ENCODE results near the gene UPK3A. TPM values are rescaled to one million over a fixed set of nuclear protein-coding genes. Genes with fewer than 3 reads are reported as not detected.
A peak's percentile ranks its signal among the peaks of the same experiment; 100 is the strongest.

The UPK3A gene
- polyA plus RNA-seq, 3 donors: 6.0 to 19.0 (median 14.0) TPM

DNA sequence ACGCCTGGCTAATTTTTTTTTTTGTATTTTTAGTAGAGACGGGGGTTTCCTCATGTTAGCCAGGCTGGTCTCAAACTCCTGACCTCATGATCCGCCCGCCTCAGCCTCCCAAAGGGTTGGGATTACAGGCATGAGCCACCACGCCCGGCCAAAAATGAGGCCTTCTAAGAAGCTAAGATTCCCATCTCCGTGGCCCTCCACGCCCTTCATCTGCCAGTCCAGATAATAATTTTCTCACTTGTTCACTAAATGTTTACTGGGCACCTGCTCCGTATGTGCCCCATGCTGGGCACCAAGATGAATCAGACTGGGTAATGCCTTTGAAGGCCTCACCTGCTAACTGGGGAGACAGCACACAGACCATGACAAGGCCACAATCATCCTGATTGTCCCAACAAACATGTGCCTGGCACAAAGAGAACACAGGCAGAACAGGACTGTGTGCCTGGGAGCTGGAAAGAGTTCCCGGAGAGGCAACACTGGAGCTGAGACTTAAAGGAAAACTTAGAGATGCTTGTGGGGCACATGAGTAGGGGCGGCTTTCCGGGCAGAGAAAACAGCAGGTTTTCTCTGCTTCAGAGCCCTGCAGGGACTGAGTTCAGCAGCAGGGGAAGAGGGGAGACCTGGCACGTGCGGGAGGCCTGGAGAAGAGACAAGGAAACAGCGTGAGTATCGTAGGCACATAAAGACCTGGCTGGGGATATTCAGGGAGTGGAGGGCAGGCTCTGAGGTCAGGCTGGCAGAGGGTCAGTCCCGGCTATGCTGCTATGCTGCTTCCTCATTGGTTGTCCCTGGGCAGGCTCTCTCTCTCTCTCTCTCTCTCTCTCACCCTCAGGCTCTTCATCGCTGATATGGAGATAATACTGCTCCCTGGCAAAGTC is 46.4 kb upstream of the UPK3A start:
- DNase-seq: no peak
- Histone ChIP-seq H3K4me1 (ENCODE audit: control insufficient read depth in 1 of 2, insufficient read depth in 2 of 2, low read length in 2 of 2) (peaks cover 76 to 86% of the 10 kb centered on the region in 2 donors), H3K9ac (ENCODE audit: insufficient read depth, low read length, poor library complexity, severe bottlenecking) (no peak overlapping the region), H3K9me3 (replicated peaks in 1 of 2; ENCODE audit: control insufficient read depth in 1 of 2, insufficient read depth in 1 of 2, low read length in 2 of 2) (no peaks in the 10 kb centered on the region), H3K36me3 (replicated peaks in 1 of 2; ENCODE audit: control insufficient read depth in 1 of 2, insufficient read depth in 2 of 2, low read length in 2 of 2) (peaks cover 23 to 33% of the 10 kb centered on the region in 2 donors), H2AFZ (ENCODE audit: insufficient read depth, low read depth, low read length, poor library complexity, severe bottlenecking) (no peak overlapping the region), H3K4me2 (replicated peaks; ENCODE audit: extremely low read depth, low read length, poor library complexity, severe bottlenecking) (peak overlapping the region; percentile 95), H4K20me1 (ENCODE audit: insufficient read depth, low read length) (peaks cover 68% of the 10 kb centered on the region), H3K79me2 (ENCODE audit: insufficient read depth, low read length) (peaks cover 82% of the 10 kb centered on the region), H3K4me3 (replicated peaks in 1 of 3; ENCODE audit: low read depth in 2 of 3, low read length in 3 of 3) (peak overlapping the region in 2 of 3 experiments; percentile 77 to 90), H3K27me3 (ENCODE audit: control insufficient read depth in 2 of 2, insufficient read depth in 2 of 2, low read length in 2 of 2) (no peaks in the 10 kb centered on the region), H3K27ac (ENCODE audit: low read depth in 1 of 2, low read length in 2 of 2) (peak overlapping the region in 1 of 2 donors; percentile 71)
- H3K4me3 Mint-ChIP-seq: peak overlapping the region; percentile 20 to 98
- peaks cover 32 to 56% of the 10 kb centered on the region in 2 donors for H3K36me3 Mint-ChIP-seq
- H3K27ac Mint-ChIP-seq: peak overlapping the region; percentile 28 to 95 (median 72)
- intact Hi-C loops (cut with micrococcal nuclease): no loop called here
- TF ChIP-seq, protein P1, sequence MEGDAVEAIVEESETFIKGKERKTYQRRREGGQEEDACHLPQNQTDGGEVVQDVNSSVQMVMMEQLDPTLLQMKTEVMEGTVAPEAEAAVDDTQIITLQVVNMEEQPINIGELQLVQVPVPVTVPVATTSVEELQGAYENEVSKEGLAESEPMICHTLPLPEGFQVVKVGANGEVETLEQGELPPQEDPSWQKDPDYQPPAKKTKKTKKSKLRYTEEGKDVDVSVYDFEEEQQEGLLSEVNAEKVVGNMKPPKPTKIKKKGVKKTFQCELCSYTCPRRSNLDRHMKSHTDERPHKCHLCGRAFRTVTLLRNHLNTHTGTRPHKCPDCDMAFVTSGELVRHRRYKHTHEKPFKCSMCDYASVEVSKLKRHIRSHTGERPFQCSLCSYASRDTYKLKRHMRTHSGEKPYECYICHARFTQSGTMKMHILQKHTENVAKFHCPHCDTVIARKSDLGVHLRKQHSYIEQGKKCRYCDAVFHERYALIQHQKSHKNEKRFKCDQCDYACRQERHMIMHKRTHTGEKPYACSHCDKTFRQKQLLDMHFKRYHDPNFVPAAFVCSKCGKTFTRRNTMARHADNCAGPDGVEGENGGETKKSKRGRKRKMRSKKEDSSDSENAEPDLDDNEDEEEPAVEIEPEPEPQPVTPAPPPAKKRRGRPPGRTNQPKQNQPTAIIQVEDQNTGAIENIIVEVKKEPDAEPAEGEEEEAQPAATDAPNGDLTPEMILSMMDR (IDR thresholded peaks at IDR 0.05): no peak
- no peaks in the 10 kb centered on the region for H3K9me3 Mint-ChIP-seq
- H3K27me3 Mint-ChIP-seq (ENCODE audit: low read depth in 3 of 3): peaks cover 0 to 6% (median 1%) of the 10 kb centered on the region in 3 donors
- peaks cover 86% of the 10 kb centered on the region for H3K4me1 Mint-ChIP-seq
- 94% methylated on average over 15 of the region's 18 CpGs for WGBS (ENCODE audit: insufficient coverage)

GRCh38 chr22:45238957-45239680 is 45.6 kb upstream of the UPK3A start:
- H3K36me3 Mint-ChIP-seq: peaks cover 25 to 48% of the 10 kb centered on the region in 2 donors
- H3K36me3 ChIP-seq (replicated peaks in 1 of 2; ENCODE audit: control insufficient read depth in 1 of 2, insufficient read depth in 2 of 2, low read length in 2 of 2): peaks cover 16 to 26% of the 10 kb centered on the region in 2 donors
- H3K4me1 ChIP-seq (ENCODE audit: control insufficient read depth in 1 of 2, insufficient read depth in 2 of 2, low read length in 2 of 2): peaks cover 68 to 78% of the 10 kb centered on the region in 2 donors
- H3K4me3 Mint-ChIP-seq: peak overlapping the region; percentile 98
- no peaks in the 10 kb centered on the region for H3K9me3 Mint-ChIP-seq
- H3K27me3 ChIP-seq (ENCODE audit: control insufficient read depth in 2 of 2, insufficient read depth in 2 of 2, low read length in 2 of 2): no peaks in the 10 kb centered on the region
- H3K4me1 Mint-ChIP-seq: peaks cover 78% of the 10 kb centered on the region
- peak overlapping the region; percentile 72 to 95 (median 94) for H3K27ac Mint-ChIP-seq
- H3K9ac ChIP-seq (ENCODE audit: insufficient read depth, low read length, poor library complexity, severe bottlenecking): peak overlapping the region; percentile 74
- H4K20me1 ChIP-seq (ENCODE audit: insufficient read depth, low read length): peaks cover 60% of the 10 kb centered on the region
- H2AFZ ChIP-seq (ENCODE audit: insufficient read depth, low read depth, low read length, poor library complexity, severe bottlenecking): no peak overlapping the region
- peak overlapping the region; percentile 95 for H3K4me2 ChIP-seq (replicated peaks; ENCODE audit: extremely low read depth, low read length, poor library complexity, severe bottlenecking)
- peak overlapping the region; percentile 75 to 90 (median 77) for H3K4me3 ChIP-seq (replicated peaks in 1 of 3; ENCODE audit: low read depth in 2 of 3, low read length in 3 of 3)
- no peaks in the 10 kb centered on the region for H3K9me3 ChIP-seq (replicated peaks in 1 of 2; ENCODE audit: control insufficient read depth in 1 of 2, insufficient read depth in 1 of 2, low read length in 2 of 2)
- H3K27ac ChIP-seq (ENCODE audit: low read depth in 1 of 2, low read length in 2 of 2): peak overlapping the region; percentile 69 to 71
- H3K27me3 Mint-ChIP-seq (ENCODE audit: low read depth in 3 of 3): peaks cover 0 to 6% (median 1%) of the 10 kb centered on the region in 3 donors
- peaks cover 74% of the 10 kb centered on the region for H3K79me2 ChIP-seq (ENCODE audit: insufficient read depth, low read length)
- 69% methylated on average over 4 of the region's 6 CpGs for WGBS (ENCODE audit: insufficient coverage)
- TF ChIP-seq, protein P1 (IDR thresholded peaks at IDR 0.05): no peak
- DNase-seq: peak in 2 of 3 donors; percentile 46 to 49
- intact Hi-C loops (cut with micrococcal nuclease): no loop called here
